K562 (cell line): ENCODE data around the gene PDLIM7. TPM values are rescaled to one million over a fixed set of nuclear protein-coding genes. Genes with fewer than 3 reads are reported as not detected.

Experiments
- ADNP ChIP-seq: fragments of 200-800 bp; sonication (Bioruptor generic); IDR thresholded peaks from 2 replicates; pipeline ENCODE4 v1.6.1; 2016; ENCODE audit warnings: missing genetic modification characterization, missing compliant biosample characterization
- CBX8 ChIP-seq: fragments of 200-600 bp; sonication (generic); IDR thresholded peaks from 2 replicates; pipeline ENCODE4 v1.6.1; 2012; ENCODE audit warnings: borderline replicate concordance, mixed run types, low read depth, mild to moderate bottlenecking, moderate library complexity, mixed read lengths, low read length, control low read depth, inconsistent platforms; ENCODE audit not compliant: poor library complexity, severe bottlenecking; ENCODE audit errors: extremely low read depth
- CREBBP ChIP-seq: IDR thresholded peaks from one replicate; pipeline ENCODE4 v1.6.1; 2012; ENCODE audit warnings: low read depth, mild to moderate bottlenecking, control low read depth, inconsistent platforms, low read length
- CXXC5 ChIP-seq: fragments of 250-450 bp; sonication (Bioruptor Pico); IDR thresholded peaks from 2 replicates; pipeline ENCODE4 v1.8.0; 2022; ENCODE audit warnings: inconsistent platforms, mild to moderate bottlenecking, moderate library complexity
- NFIX ChIP-seq: fragments of 250-450 bp; sonication (Bioruptor Pico); IDR thresholded peaks from 2 replicates; pipeline ENCODE4 v1.4.0; 2020; ENCODE audit warnings: low read depth, mild to moderate bottlenecking, moderate library complexity
- NONO ChIP-seq, 2 experiments: fragments of 200-400 bp in 1 of 2; fragments of 450-650 bp in 1 of 2; formaldehyde crosslinking in 1 of 2; IDR thresholded peaks; 2 replicates each; pipeline ENCODE4 v1.6.1; 2017; ENCODE audit warnings: low read depth in 2 of 2, mild to moderate bottlenecking in 2 of 2, moderate library complexity in 2 of 2, low read length in 1 of 2
- PCBP2 ChIP-seq: fragments of 200-400 bp; formaldehyde crosslinking; IDR thresholded peaks from 2 replicates; pipeline ENCODE4 v1.6.1; 2018; ENCODE audit warnings: low read length, low read depth, mild to moderate bottlenecking, moderate library complexity; ENCODE audit not compliant: poor library complexity, severe bottlenecking
- PRMT5 ChIP-seq: sonication (generic); formaldehyde crosslinking; IDR thresholded peaks from 2 replicates; pipeline ENCODE4 v1.5.0; 2020; ENCODE audit warnings: missing genetic modification reagents
- SREBF1 ChIP-seq: fragments of 150-350 bp; IDR thresholded peaks from 2 replicates; pipeline ENCODE4 v1.6.1; 2014; ENCODE audit warnings: antibody characterized with exemption, low read depth, low read length, borderline replicate concordance
- ZNF146 ChIP-seq: IDR thresholded peaks from one replicate; pipeline ENCODE4 v1.6.1; 2018; ENCODE audit warnings: missing compliant biosample characterization; ENCODE audit not compliant: unreplicated experiment
- ZNF583 ChIP-seq: fragments of 250-450 bp; sonication (Bioruptor Pico); IDR thresholded peaks from 2 replicates; pipeline ENCODE4 v1.4.0; 2020
- ZNF707 ChIP-seq: fragments of 250-450 bp; sonication (Bioruptor Pico); conservative IDR thresholded peaks from 2 replicates; pipeline ENCODE4 v1.8.0; 2022; ENCODE audit warnings: inconsistent platforms, mild to moderate bottlenecking, moderate library complexity
- ZNF79 ChIP-seq: fragments of 250-450 bp; sonication (Bioruptor Pico); IDR thresholded peaks from 2 replicates; pipeline ENCODE4 v1.4.0; 2020; ENCODE audit warnings: low read depth, mild to moderate bottlenecking, moderate library complexity
- polyA plus RNA-seq, 8 experiments: library from polyadenylated mRNA; depleted of rRNA in 4 of 8; stranded (reverse) in 5 of 8; unstranded in 3 of 8; fragments of >200 nt; fragmentation: Nextera tagmentation in 2 of 8; fragmentation: Illumina TruSeq in 1 of 8; extraction: Ambion mirVana in 2 of 8; extraction: Trizol in 1 of 8; gene quantifications; 2 replicates each; pipeline versions ENCODE4 v1.2.1 to v1.2.3, GENCODE V29; 2011 to 2014; ENCODE audit warnings: inconsistent platforms in 1 of 8, missing spikeins in 1 of 8
- total RNA-seq, 7 experiments: library from RNA; depleted of rRNA in 6 of 7; stranded (reverse); fragments of >200 nt in 6 of 7; fragmentation: Illumina TruSeq in 2 of 7; extraction: Trizol in 2 of 7; gene quantifications; 2 replicates each; pipeline versions ENCODE4 v1.2.1 to v1.2.3, GENCODE V29; 2011 to 2021; ENCODE audit warnings: low replicate concordance in 1 of 7
- TF ChIP-seq, protein P1 (sequence below), 2 experiments: fragments of 450-650 bp; formaldehyde crosslinking in 1 of 2; IDR thresholded peaks; 2 replicates each; pipeline versions ENCODE4 v1.4.0 to v1.6.1; 2014 to 2020; ENCODE audit warnings: mild to moderate bottlenecking in 2 of 2, borderline replicate concordance in 1 of 2, low read depth in 1 of 2
- TF ChIP-seq, protein P2 (sequence below): sonication (generic); IDR thresholded peaks from 2 replicates; pipeline ENCODE4 v1.6.1; 2016
- TF ChIP-seq, protein P3 (sequence below), 2 experiments: fragments of 200-800 bp in 1 of 2; sonication (Bioruptor generic) in 1 of 2; sonication (generic) in 1 of 2; formaldehyde crosslinking in 1 of 2; IDR thresholded peaks in 1 of 2; conservative IDR thresholded peaks in 1 of 2; 2 replicates each; pipeline versions ENCODE4 v1.5.0 to v1.6.1; 2016 to 2020; ENCODE audit warnings: missing compliant biosample characterization in 1 of 2, missing genetic modification characterization in 1 of 2, missing genetic modification reagents in 1 of 2

PDLIM7 gene
- total and polyA plus RNA-seq, 9 of the 15 experiments (the other 6 are each of a cell fraction or from before 2014, with no cell fraction given), result 2.1 to 124 (median 32.6) TPM

DNA sequence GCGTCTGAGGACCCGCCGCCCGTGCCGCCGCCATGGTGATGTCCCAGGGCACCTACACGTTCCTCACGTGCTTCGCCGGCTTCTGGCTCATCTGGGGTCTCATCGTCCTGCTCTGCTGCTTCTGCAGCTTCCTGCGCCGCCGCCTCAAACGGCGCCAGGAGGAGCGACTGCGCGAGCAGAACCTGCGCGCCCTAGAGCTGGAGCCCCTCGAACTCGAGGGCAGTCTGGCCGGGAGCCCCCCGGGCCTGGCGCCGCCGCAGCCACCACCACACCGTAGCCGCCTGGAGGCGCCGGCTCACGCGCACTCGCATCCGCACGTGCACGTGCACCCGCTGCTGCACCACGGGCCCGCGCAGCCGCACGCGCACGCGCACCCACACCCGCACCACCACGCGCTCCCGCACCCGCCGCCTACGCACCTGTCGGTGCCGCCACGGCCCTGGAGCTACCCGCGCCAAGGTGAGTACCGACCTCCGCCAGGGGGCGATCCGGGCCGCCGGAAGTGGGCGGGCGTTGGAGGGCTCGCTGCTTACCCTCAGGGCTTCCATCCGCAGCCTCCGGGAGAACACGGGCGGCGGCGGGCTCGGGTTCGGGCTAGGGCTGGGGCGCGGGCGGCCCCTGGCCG is 42.3 kb downstream of the PDLIM7 start (continued):
- no peak for TF ChIP-seq CBX8
- no peak for TF ChIP-seq NFIX
- TF ChIP-seq NONO (IDR thresholded peaks at IDR 0.05; ENCODE audit: low read depth in 2 of 2, low read length in 1 of 2), result peak; percentile 38 to 83; a peak in 3 of 4 replicates
- no peak for TF ChIP-seq PCBP2
- no peak for TF ChIP-seq SREBF1
- TF ChIP-seq, protein P1, sequence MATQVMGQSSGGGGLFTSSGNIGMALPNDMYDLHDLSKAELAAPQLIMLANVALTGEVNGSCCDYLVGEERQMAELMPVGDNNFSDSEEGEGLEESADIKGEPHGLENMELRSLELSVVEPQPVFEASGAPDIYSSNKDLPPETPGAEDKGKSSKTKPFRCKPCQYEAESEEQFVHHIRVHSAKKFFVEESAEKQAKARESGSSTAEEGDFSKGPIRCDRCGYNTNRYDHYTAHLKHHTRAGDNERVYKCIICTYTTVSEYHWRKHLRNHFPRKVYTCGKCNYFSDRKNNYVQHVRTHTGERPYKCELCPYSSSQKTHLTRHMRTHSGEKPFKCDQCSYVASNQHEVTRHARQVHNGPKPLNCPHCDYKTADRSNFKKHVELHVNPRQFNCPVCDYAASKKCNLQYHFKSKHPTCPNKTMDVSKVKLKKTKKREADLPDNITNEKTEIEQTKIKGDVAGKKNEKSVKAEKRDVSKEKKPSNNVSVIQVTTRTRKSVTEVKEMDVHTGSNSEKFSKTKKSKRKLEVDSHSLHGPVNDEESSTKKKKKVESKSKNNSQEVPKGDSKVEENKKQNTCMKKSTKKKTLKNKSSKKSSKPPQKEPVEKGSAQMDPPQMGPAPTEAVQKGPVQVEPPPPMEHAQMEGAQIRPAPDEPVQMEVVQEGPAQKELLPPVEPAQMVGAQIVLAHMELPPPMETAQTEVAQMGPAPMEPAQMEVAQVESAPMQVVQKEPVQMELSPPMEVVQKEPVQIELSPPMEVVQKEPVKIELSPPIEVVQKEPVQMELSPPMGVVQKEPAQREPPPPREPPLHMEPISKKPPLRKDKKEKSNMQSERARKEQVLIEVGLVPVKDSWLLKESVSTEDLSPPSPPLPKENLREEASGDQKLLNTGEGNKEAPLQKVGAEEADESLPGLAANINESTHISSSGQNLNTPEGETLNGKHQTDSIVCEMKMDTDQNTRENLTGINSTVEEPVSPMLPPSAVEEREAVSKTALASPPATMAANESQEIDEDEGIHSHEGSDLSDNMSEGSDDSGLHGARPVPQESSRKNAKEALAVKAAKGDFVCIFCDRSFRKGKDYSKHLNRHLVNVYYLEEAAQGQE (IDR thresholded peaks at IDR 0.05; ENCODE audit: borderline replicate concordance), result peak; percentile 54
- TF ChIP-seq, protein P1 (CRISPR knock-in tag; IDR thresholded peaks at IDR 0.05; ENCODE audit: low read depth), result no peak; the same call in none of the 2 replicates
- TF ChIP-seq, protein P2, sequence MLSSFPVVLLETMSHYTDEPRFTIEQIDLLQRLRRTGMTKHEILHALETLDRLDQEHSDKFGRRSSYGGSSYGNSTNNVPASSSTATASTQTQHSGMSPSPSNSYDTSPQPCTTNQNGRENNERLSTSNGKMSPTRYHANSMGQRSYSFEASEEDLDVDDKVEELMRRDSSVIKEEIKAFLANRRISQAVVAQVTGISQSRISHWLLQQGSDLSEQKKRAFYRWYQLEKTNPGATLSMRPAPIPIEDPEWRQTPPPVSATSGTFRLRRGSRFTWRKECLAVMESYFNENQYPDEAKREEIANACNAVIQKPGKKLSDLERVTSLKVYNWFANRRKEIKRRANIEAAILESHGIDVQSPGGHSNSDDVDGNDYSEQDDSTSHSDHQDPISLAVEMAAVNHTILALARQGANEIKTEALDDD, result no peak
- TF ChIP-seq CREBBP, result no peak
- no peak for TF ChIP-seq ZNF146 (CRISPR knock-in tag)
- no peak for TF ChIP-seq PRMT5 (CRISPR knock-in tag)
- TF ChIP-seq ZNF583 (CRISPR knock-in tag), result peak; percentile 72
- peak; percentile 95 for TF ChIP-seq CXXC5 (CRISPR knock-in tag)
- TF ChIP-seq ZNF707 (CRISPR knock-in tag), result no peak
- no peak for TF ChIP-seq ZNF79
- TF ChIP-seq ADNP (tag), result no peak
- TF ChIP-seq, protein P3, sequence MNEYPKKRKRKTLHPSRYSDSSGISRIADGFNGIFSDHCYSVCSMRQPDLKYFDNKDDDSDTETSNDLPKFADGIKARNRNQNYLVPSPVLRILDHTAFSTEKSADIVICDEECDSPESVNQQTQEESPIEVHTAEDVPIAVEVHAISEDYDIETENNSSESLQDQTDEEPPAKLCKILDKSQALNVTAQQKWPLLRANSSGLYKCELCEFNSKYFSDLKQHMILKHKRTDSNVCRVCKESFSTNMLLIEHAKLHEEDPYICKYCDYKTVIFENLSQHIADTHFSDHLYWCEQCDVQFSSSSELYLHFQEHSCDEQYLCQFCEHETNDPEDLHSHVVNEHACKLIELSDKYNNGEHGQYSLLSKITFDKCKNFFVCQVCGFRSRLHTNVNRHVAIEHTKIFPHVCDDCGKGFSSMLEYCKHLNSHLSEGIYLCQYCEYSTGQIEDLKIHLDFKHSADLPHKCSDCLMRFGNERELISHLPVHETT (CRISPR knock-in tag; conservative IDR thresholded peaks at IDR 0.05 in 1 of 2, IDR thresholded peaks at IDR 0.05 in 1 of 2), result peak in 1 of 2 experiments; percentile 25; a peak in 1 of 4 replicates
